ENCODE measurements around the gene GSN.

GRCh38 chr9:121266906-121267650, 884 bp upstream of the GSN start:
- no peak for TF ChIP-seq POLR2A (IDR thresholded peaks at IDR 0.05)
- no peak for TF ChIP-seq CTCF (IDR thresholded peaks at IDR 0.05)
